ENCODE data around the gene CYP2W1.

The CYP2W1 gene

GRCh38 chr7:1018334-1018695, 35.3 kb downstream of the CYP2W1 start:
- DNase-seq (ENCODE audit: low read depth), result no peak
- no peak overlapping the region for H3K4me3 ChIP-seq (ENCODE audit: low read depth, low read length)
- TF ChIP-seq CTCF (IDR thresholded peaks at IDR 0.05; ENCODE audit: low read depth, low read length), result no peak
- no peak for TF ChIP-seq MAX (IDR thresholded peaks at IDR 0.05; ENCODE audit: low read depth, low read length)

DNA sequence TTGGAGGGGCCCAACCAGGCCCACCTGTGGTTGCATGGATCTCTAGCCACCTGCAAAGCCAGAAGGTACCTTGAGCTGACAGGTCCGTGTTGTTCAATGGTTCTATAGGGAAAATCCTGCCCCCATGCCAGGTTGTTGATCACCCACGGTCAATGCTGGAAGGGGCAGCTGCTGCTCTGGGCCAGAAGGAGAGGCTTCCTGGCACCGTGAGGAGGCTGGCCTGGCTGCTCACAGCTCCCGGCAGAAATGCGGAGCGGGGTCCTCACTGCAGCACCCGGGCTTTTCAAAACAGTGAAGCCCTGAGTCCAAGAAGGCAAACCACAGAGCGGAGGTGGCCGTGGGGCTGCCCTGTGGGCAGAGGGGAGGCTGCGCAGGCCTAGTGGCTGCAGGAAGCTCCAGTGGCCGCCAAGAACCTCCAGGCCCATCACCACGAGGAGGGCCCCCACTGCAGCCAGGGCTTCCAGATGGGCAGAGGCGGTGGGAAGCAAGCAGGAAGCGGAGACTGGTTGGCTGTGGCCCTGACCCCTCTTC, 36.3 kb downstream of the CYP2W1 start:
- no peak overlapping the region for H3K4me3 ChIP-seq (ENCODE audit: low read depth, low read length)
- no peak for DNase-seq (ENCODE audit: low read depth)
- TF ChIP-seq POLR2A (IDR thresholded peaks at IDR 0.05; ENCODE audit: extremely low read depth, insufficient read length), result no peak
- TF ChIP-seq CTCF (IDR thresholded peaks at IDR 0.05; ENCODE audit: low read depth, low read length), result no peak
- TF ChIP-seq MYC (IDR thresholded peaks at IDR 0.05; ENCODE audit: low read depth, low read length), result no peak
- TF ChIP-seq MAX (IDR thresholded peaks at IDR 0.05; ENCODE audit: low read depth, low read length), result no peak

GRCh38 chr7:1019789-1020610, 37.0 kb downstream of the CYP2W1 start:
- H3K4me3 ChIP-seq (ENCODE audit: low read depth, low read length), result no peak overlapping the region
- DNase-seq (ENCODE audit: low read depth), result no peak
- TF ChIP-seq CTCF (IDR thresholded peaks at IDR 0.05; ENCODE audit: low read depth, low read length) (no peak), MAX (IDR thresholded peaks at IDR 0.05; ENCODE audit: low read depth, low read length) (no peak), MYC (IDR thresholded peaks at IDR 0.05; ENCODE audit: low read depth, low read length) (no peak), POLR2A (IDR thresholded peaks at IDR 0.05; ENCODE audit: extremely low read depth, insufficient read length) (no peak)

DNA sequence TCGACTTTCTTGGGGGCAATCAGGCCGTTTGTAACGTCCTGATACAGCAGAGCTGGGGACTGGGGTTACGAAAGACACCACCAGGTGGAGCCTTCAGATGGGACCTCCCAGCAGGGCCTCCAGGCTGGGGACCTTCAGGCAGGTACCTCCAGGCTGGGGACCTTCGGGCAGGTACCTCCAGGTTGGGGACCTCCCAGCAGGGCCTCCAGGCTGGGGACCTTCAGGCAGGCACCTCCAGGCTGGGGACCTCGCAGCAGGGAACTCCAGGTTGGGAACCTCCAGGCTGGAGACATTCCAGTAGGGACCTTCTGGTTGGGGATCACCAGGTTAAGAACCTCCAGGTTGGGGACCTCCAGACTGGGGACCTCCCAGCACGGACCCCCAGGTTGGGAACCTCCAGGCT, 37.9 kb downstream of the CYP2W1 start:
- TF ChIP-seq CTCF (IDR thresholded peaks at IDR 0.05; ENCODE audit: low read depth, low read length) (peak; percentile 17), POLR2A (IDR thresholded peaks at IDR 0.05; ENCODE audit: extremely low read depth, insufficient read length) (no peak), MAX (IDR thresholded peaks at IDR 0.05; ENCODE audit: low read depth, low read length) (no peak)

DNA sequence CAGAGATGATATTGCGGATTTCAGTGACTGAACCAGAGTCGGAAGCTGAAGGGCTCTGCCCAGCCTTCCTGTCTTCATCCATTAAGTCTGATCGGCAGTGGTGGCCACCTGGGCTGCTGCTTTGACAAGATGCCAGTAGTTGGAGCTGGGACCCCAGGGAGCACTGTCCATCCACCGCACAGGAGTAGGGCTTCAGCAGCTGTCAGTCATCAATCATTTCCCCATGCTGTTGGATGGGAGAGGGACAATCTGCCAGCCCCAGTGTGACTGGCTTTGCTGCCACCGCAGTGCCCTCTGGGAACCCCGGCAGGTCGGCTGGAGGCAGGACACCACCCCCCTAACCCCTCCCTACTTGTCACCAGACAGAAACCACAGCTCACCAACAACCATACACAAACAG, 38.4 kb downstream of the CYP2W1 start:
- no peak overlapping the region for H3K4me3 ChIP-seq (ENCODE audit: low read depth, low read length)
- TF ChIP-seq POLR2A (IDR thresholded peaks at IDR 0.05; ENCODE audit: extremely low read depth, insufficient read length) (no peak), MAX (IDR thresholded peaks at IDR 0.05; ENCODE audit: low read depth, low read length) (no peak), MYC (IDR thresholded peaks at IDR 0.05; ENCODE audit: low read depth, low read length) (no peak), CTCF (IDR thresholded peaks at IDR 0.05; ENCODE audit: low read depth, low read length) (no peak)
- DNase-seq (ENCODE audit: low read depth), result no peak

More for the DNA sequence above, 37.9 kb downstream of the CYP2W1 start:
- no peak overlapping the region for H3K4me3 ChIP-seq (ENCODE audit: low read depth, low read length)
- no peak for DNase-seq (ENCODE audit: low read depth)
